Keratinocyte (primary cell): ENCODE data around the gene CFAP299.

ENCODE experiments used
- CTCF ChIP-seq, 3 experiments: IDR thresholded peaks in 1 of 3; conservative IDR thresholded peaks in 1 of 3; optimal IDR thresholded peaks in 1 of 3; 2 replicates in 2 of 3; 3 replicates in 1 of 3; pipeline versions ENCODE3 to v1.5.1; 2011; ENCODE audit warnings: low read length in 3 of 3, mild to moderate bottlenecking in 3 of 3, moderate library complexity in 2 of 3, control low read depth in 1 of 3, inconsistent platforms in 1 of 3; ENCODE audit not compliant: insufficient read depth in 2 of 3; ENCODE audit errors: extremely low read depth in 1 of 3
- EZH2 ChIP-seq: IDR thresholded peaks from one replicate; pipeline ENCODE4 v1.6.1; 2012; ENCODE audit warnings: inconsistent platforms, mild to moderate bottlenecking, low read length, moderate library complexity

DNA sequence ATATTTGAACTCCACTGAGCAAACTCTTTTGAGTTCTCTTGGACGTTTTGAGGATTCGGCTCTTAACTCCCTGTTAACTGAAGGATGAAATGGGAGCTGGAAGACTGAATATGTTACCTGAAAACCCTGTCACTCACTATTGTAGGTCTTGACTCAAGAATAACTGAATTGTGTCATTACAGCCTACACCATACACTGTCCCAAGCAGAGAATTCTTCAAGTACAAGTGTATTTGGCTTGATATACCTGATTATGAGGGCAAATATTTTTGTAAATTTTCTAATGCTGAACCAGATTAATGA, 276.1 kb downstream of the CFAP299 start:
- TF ChIP-seq CTCF (optimal IDR thresholded peaks at IDR 0.05 in 1 of 3, IDR thresholded peaks at IDR 0.05 in 1 of 3, conservative IDR thresholded peaks at IDR 0.05 in 1 of 3; ENCODE audit: extremely low read depth in 1 of 3, insufficient read depth in 2 of 3, low read length in 3 of 3) (no peak), EZH2 (no peak)
